Activated CD8-positive, alpha-beta memory T cell treated with anti-CD3 and anti-CD28 coated beads, Interleukin-2, amount 50 U/mL, for 1 hour (primary cell): ENCODE measurements around the gene DNMT3B.
"Not testable (repeated sequence)": the region's sequence is repeated elsewhere in the genome, so short reads cannot be mapped to it uniquely, and the experiment has no call there.

Experiments
- DNase-seq: peaks from one replicate; pipeline ENCODE4 v3.0.0-alpha.2; 2020; ENCODE audit errors: extremely low read depth

Gene DNMT3B

DNA sequence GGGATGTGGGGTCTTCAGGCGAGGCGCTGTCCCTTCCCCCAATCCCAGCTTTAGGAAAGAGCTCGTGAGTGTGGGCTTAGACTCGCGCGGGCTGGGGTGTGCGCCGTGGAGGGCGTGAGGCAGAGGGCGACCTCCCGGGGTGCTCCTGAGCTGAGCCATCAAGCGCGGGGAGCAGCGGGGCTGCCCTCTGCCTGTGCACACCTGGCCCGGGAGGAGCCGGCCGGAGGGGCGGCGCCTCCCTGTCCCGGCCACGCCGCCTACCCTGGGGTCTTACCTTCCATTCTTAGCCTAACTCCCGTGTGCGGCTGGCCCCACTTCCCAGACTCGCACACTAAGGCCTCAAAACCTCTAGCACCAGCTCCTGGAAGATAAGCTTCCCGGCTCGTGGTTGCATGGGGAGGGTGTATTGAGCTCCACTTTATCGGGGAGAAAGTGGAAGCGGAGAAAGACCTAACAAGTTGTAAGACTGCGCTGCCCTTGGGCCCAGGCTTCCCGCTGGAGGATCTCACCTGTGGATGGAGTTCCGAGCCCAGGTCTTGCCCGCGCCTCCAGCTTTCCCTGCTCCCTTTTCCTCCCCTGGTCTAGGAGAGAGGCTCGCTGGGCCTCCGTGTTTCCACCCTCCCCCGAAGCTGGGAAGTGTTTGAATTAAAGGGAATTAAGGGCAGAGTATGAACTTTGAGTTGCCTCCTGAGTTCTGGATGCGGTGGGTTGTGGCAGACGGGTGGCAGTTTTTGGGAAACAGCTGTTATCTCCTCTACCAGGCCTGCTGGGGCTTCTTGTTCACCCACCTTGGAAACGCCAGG, 1.2 kb downstream of the DNMT3B start:
- no peak for DNase-seq

DNA sequence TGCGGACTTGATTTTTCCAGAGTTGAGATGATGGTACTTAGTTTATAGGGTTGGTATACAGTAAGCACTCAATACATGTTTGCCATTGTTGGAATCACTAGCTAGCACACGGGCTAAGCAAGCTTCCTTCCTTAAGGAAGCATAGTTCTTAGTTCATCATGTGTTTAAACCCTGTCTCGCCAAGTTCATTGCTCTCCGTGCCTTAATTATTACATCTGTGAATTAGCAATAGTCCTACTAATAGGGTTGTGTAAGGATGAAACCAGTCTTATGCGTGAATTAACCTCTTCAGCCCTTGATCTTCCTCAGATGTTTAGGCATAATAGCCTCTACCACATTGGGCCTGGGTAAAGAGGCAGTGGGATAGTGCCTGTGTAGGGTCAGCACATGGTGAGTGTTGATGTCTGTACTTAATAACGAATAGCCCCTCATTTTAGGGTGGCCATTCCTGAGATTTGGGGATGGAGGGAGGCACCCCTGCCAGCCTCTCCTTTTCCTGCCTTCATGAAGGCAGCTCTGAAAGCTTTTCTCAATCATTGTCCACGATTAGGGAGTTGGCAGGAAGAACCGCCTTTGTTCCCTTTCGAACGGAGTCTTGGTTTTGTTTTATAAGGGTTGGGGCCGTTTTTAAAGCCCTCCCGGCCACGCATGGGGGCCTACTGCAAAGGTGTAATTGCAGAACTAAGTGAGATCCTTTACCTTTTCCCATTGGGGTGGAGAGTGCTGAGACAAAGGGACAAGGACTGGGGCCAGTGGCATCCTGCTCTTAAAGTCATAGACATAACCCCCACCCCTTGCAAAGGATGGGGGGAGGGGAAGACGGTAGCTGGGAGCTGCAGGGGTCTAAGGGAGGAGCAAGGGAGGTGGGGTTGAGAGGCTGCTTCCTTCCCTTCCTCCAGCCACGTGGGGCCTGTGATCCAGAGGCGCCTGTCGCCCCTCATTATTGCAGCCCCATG, 2.1 kb downstream of the DNMT3B start:
- DNase-seq: no peak

DNA sequence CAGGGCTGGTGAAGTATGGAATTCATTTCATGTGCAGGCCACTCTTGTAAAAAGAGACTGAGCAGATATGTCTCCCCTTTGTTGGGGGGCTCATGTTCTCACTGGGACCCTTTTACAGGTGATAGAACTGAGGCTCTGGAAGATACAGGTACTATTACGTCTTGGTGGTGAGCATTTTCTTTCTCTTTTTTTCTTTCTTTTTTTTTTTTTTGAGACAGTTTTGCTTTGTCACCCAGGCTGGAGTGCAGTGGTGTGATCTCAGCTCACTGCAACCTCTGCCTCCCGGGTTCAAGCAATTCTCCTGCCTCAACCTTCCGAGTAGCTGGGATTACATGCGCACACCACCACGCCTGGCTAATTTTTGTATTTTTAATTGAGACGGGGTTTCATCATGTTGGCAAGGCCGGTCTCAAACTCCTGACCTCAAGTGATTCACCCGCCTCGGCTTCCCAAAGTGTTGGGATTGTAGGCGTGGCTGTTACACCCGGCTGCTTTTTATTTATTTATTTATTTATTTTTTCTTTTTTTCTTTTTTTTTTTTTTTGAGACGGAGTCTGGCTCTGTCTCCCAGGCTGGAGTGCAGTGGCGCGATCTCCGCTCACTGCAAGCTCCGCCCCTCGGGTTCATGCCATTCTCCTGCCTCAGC, 3.2 kb downstream of the DNMT3B start:
- DNase-seq: not testable (repeated sequence)

GRCh38 chr20:32767418-32768198, 5.4 kb downstream of the DNMT3B start:
- DNase-seq: no peak

DNA sequence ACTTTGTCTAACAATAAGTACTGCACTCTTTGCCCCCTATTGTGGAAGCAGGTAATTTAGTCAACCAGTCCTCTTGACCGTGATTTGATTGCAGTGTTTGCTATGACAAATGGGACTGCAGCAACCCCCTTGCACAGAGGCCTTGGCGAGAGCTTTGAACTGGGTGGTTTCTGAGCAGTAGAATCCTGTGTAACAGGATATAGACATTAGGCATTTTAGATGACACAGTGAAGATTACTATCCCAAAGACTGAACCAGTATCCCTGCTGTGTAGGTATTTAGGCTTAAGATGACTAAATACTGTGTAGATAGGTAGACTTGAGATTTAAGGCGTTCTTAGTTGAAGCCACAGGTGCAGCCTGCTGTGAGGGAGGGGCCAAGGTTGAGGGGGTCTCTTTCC, 9.9 kb downstream of the DNMT3B start:
- no peak for DNase-seq

- no peak for DNase-seq
Observed at GRCh38 chr20:32773223-32773622, 11.0 kb downstream of the DNMT3B start.

GRCh38 chr20:32773855-32774254, 11.7 kb downstream of the DNMT3B start:
- no peak for DNase-seq

DNA sequence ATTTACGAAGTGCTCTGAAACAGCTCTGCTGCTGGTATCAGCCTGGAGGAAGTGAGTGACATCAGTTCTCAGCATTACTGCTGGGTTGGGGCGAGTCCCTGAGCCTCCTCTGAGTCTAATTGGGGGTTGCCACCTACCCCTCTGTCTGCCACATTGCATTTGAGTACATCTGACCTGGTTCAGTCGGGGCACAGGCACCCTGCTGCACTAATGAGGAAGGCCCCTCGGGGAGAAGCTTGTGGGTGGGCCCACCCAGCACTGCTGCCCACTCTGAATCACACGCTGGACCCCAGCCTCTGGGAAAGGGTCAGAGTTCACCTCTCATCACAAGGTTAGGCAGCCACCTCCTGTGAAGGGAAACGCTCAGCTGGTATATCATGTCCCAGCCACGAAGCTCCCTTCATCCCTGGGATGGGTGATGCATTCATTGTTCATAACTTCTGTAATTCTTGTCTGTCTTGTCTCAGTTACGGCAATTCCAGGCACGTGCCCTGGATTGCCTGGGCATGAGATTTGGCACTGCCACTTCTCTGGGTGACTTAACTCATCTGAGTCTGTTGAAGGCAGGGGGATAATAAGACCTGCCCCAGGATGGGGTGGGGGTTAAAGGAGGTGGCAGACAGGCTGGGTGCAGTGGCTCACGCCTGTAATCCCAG, 13.3 kb downstream of the DNMT3B start:
- DNase-seq: no peak

- no peak for DNase-seq
Observed at GRCh38 chr20:32777177-32777956, 15.2 kb downstream of the DNMT3B start.

- DNase-seq: no peak
Observed at GRCh38 chr20:32779500-32780211, 17.5 kb downstream of the DNMT3B start.

DNA sequence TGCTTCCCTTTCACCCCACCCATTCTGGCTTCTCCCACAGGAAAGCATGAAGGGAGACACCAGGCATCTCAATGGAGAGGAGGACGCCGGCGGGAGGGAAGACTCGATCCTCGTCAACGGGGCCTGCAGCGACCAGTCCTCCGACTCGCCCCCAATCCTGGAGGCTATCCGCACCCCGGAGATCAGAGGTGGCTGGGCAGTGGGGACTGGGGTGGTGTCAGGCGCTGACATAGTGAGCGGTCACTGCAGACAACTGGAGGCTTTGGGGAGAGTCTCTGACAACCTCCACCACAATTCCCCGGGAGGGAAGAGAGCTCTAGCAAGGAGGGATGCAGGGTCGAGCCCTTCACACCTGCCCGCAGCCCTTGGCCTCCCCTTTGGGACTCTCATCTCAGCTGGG, 18.1 kb downstream of the DNMT3B start:
- no peak for DNase-seq

GRCh38 chr20:32780749-32781655, 18.8 kb downstream of the DNMT3B start:
- no peak for DNase-seq

DNA sequence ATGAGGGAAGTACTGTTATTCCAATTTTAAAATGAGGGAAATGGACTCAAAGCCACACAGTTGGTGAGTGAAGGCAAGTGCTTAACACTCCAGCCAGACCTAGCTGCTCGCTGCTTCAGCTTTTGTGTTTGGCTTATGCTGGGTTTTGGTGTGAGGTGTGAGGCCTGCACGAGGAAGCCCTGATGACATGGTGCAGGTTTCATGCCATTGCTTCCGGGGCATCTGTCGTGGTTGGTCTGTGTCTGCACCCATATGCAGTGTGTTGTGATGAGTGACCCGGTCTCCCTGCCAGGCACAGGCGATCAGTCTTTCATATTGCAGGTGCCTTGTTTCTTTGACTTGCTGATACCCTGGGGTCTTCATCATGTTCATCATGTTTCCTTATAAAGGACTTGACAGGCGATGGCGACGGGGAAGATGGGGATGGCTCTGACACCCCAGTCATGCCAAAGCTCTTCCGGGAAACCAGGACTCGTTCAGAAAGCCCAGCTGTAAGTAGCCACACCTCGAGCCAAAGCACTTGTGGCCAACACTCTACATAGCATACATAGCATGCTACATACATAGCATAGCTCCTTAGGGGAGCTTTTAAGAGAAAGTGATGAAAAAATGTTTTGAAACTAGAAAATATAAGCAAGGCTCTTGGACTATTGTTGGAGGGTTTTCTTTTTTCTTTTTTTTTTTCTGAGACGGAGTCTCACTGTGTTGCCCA, 22.3 kb downstream of the DNMT3B start:
- no peak for DNase-seq

DNA sequence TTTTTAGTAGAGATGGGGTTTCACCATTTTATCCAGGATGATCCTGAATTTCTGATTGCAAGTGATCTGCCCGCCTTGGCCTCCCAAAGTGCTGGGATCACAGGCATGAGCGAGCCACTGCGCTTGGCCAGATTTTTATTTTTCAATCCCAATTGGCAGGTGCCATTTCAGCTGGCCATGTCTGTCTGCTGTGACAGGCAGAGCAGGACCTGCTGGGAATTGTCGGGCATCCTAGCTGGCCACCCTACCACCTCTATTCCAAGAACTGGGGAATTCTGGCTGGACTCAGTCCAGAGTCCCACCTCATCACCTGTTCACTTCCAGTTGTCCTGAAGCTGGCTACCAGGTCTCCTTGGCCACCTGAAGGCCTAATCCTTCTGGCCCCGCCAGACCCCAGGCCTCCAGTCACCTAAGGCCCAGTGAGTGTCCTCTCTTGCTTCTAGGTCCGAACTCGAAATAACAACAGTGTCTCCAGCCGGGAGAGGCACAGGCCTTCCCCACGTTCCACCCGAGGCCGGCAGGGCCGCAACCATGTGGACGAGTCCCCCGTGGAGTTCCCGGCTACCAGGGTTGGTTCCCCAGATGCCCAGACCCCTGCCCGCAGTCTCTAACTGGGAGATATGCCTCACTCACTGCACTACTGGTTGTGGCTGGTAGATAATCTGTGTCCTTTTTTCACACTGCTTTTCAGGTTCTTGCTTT, 24.0 kb downstream of the DNMT3B start:
- DNase-seq: no peak

DNA sequence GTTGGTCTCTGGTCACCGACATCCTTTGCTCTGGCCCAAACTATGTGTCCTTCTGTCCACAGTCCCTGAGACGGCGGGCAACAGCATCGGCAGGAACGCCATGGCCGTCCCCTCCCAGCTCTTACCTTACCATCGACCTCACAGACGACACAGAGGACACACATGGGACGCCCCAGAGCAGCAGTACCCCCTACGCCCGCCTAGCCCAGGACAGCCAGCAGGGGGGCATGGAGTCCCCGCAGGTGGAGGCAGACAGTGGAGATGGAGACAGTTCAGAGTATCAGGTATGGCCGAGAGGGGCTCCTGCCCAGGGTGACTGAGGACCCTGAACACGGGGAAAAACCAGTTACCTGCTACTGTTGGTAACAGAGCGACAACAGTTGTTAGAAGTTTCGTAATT, 25.0 kb downstream of the DNMT3B start:
- DNase-seq: no peak

DNA sequence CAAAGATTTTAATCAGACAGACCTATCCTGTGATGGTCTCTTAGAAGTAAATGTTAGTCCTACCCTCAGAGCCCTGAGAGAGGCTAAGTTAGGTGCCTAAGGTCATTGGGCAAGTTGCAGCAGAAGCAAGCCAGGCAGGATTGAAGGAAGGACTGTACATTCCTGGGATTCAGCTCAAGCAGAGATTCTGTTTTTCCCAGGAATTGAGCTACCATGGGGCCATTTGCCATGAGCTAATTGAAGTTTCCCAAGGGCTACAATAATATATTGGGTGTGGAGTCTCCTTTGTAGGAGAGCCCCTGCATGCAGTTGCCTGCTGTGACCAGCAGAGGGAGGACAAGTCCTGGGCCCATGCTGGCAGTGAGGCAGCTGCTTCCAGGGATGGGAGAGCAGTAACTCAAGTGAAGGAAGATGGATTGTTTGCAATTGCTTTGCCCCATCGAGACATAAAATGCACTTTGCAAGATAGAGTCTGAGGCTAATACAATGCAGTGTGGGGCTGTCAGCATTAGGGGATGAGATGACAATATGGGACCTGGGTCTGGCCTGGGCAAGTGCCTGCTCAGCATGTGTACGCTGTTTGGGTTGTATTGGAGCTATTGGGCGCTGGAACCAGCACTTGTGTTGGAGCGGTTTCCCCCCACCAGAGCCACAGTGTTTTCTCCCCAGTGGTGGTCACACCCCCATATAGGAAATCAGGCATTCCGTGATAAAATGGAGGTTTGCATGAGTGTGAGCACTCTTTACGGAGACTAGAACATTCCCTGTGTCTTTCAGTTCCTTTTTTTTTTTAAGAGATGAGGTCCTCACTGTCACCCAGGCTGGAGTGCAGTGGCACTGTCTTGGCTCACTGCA, 27.9 kb downstream of the DNMT3B start:
- peak; percentile 20 for DNase-seq
